Mononuclear cell (primary cell): ENCODE results near the gene SPDYE2B. TPM values are rescaled to one million over a fixed set of nuclear protein-coding genes. Genes with fewer than 3 reads are reported as not detected.
"Not testable (repeated sequence)": the region's sequence is repeated elsewhere in the genome, so short reads cannot be mapped to it uniquely, and the experiment has no call there.

Source experiments
- H3K27me3 ChIP-seq: 2 replicates; pipeline ENCODE4 v1.6.0; 2011; ENCODE audit warnings: low read length, control low read depth; ENCODE audit not compliant: insufficient read depth
- H3K4me1 ChIP-seq: 2 replicates; pipeline ENCODE4 v1.5.1; 2011; ENCODE audit warnings: mild to moderate bottlenecking, low read length, control low read depth; ENCODE audit not compliant: insufficient read depth
- H3K4me3 ChIP-seq: 2 replicates; pipeline ENCODE4 v1.5.1; 2011; ENCODE audit warnings: mild to moderate bottlenecking, low read length, moderate library complexity
- H3K9me3 ChIP-seq: 2 replicates; pipeline ENCODE4 v1.5.1; 2011; ENCODE audit warnings: low read depth, mild to moderate bottlenecking, control low read depth, low read length
- total RNA-seq: library from RNA; depleted of rRNA; stranded (reverse); fragments of >200 nt; gene quantifications from one replicate; pipeline ENCODE4 v1.2.3, GENCODE V29; 2012

Gene SPDYE2B
- total RNA-seq, 1 donor = 0.21 TPM

GRCh38 chr7:102680780-102681179 lies 30.7 kb downstream of the SPDYE2B start:
- not testable (repeated sequence) for H3K4me3 ChIP-seq, H3K4me1 ChIP-seq, H3K9me3 ChIP-seq, H3K27me3 ChIP-seq

- H3K4me3 ChIP-seq, H3K27me3 ChIP-seq, H3K4me1 ChIP-seq: not testable (repeated sequence)
These were observed 32.4 kb downstream of the SPDYE2B start for GRCh38 chr7:102682560-102682959.

GRCh38 chr7:102688299-102689036 lies 38.3 kb downstream of the SPDYE2B start:
- not testable (repeated sequence) for H3K27me3 ChIP-seq, H3K4me1 ChIP-seq, H3K9me3 ChIP-seq, H3K4me3 ChIP-seq

More at GRCh38 chr7:102682560-102682959, 32.4 kb downstream of the SPDYE2B start:
- not testable (repeated sequence) for H3K9me3 ChIP-seq

GRCh38 chr7:102689436-102690282 lies 39.5 kb downstream of the SPDYE2B start:
- not testable (repeated sequence) for H3K4me1 ChIP-seq, H3K9me3 ChIP-seq, H3K27me3 ChIP-seq, H3K4me3 ChIP-seq

GRCh38 chr7:102690602-102691001 lies 40.5 kb downstream of the SPDYE2B start:
- not testable (repeated sequence) for H3K27me3 ChIP-seq, H3K9me3 ChIP-seq, H3K4me3 ChIP-seq

GRCh38 chr7:102694008-102694407 lies 43.9 kb downstream of the SPDYE2B start:
- not testable (repeated sequence) for H3K4me3 ChIP-seq, H3K27me3 ChIP-seq, H3K9me3 ChIP-seq, H3K4me1 ChIP-seq

More at GRCh38 chr7:102690602-102691001, 40.5 kb downstream of the SPDYE2B start:
- not testable (repeated sequence) for H3K4me1 ChIP-seq

- H3K27me3 ChIP-seq, H3K4me3 ChIP-seq, H3K9me3 ChIP-seq, H3K4me1 ChIP-seq: not testable (repeated sequence)
These were observed 45.0 kb downstream of the SPDYE2B start for GRCh38 chr7:102695033-102695552.

GRCh38 chr7:102696009-102696408 lies 45.9 kb downstream of the SPDYE2B start:
- H3K4me1 ChIP-seq, H3K4me3 ChIP-seq, H3K27me3 ChIP-seq, H3K9me3 ChIP-seq: not testable (repeated sequence)

- not testable (repeated sequence) for H3K9me3 ChIP-seq, H3K4me1 ChIP-seq, H3K4me3 ChIP-seq, H3K27me3 ChIP-seq
These were observed 47.8 kb downstream of the SPDYE2B start for GRCh38 chr7:102697642-102698512.

- H3K9me3 ChIP-seq, H3K4me1 ChIP-seq, H3K27me3 ChIP-seq, H3K4me3 ChIP-seq: not testable (repeated sequence)
These were observed 49.0 kb downstream of the SPDYE2B start for GRCh38 chr7:102698962-102699750.

Other genes starting within 250 kb of the SPDYE2B start
- gene ORAI2, start 216.7 kb upstream of the SPDYE2B start, total RNA-seq = 33.7 TPM
- gene ALKBH4, start 185.5 kb upstream of the SPDYE2B start, total RNA-seq = 6.5 TPM
- 7.0 TPM for gene LRWD1, start 185.3 kb upstream of the SPDYE2B start, total RNA-seq
- gene POLR2J, start 171.4 kb upstream of the SPDYE2B start, total RNA-seq = 31.6 TPM
- 9.3 TPM for gene RASA4B, start 132.5 kb upstream of the SPDYE2B start, total RNA-seq
- 15.0 TPM for gene UPK3BL2, start 106.6 kb upstream of the SPDYE2B start, total RNA-seq
- gene SPDYE2, start 99.1 kb upstream of the SPDYE2B start, total RNA-seq = 0.21 TPM
- 115 TPM for gene POLR2J3, start 77.7 kb upstream of the SPDYE2B start, total RNA-seq
- gene RASA4, start 33.6 kb upstream of the SPDYE2B start, total RNA-seq = 52.6 TPM
- gene UPK3BL1, start 7.5 kb upstream of the SPDYE2B start, total RNA-seq = 7.5 TPM
- gene POLR2J2, start 21.3 kb downstream of the SPDYE2B start, total RNA-seq = 7.9 TPM
- gene FAM185A, start 98.7 kb downstream of the SPDYE2B start, total RNA-seq = 4.1 TPM